ENCODE results near the gene LUM. TPM values are rescaled to one million over a fixed set of nuclear protein-coding genes. Genes with fewer than 3 reads are reported as not detected.

Gene LUM
- total and polyA plus RNA-seq, 2 donors (not counting 3 experiments of a cell fraction or from before 2014, with no cell fraction given) = 0.29 to 1.9 TPM

DNA sequence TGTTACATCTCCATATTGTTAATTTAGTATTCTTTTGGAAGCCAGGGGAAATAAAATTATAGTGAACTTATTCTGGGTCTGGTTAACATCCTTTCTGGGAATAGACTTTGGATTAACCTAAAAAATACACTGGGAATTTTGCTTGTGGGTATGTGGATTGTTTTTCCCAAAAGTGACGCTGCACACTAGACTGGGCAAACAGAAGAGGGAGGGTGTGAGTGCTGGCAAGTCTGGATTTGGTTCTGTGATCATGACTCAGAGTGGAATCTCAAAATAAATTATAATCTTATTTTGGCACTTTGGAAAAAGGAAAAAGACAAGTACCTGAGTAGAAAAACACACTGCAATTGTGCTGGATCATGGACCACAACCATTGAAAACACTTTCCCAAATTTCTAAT, 15.2 kb upstream of the LUM start:
- no peak overlapping the region for H3K4me2 ChIP-seq (ENCODE audit: insufficient read depth, low read length)
- no peak overlapping the region for H3K4me3 ChIP-seq (replicated peaks in 1 of 3; ENCODE audit: insufficient read depth in 1 of 3, low read depth in 1 of 3, low read length in 3 of 3)
- POLR2A ChIA-PET = no interaction called here
- BruUV-seq (replicated peaks) = no TSS peak
- no peak overlapping the region for H3K27ac ChIP-seq (ENCODE audit: insufficient read depth, low read depth, low read length)
- TF ChIP-seq EZH2 (IDR thresholded peaks at IDR 0.05; ENCODE audit: borderline replicate concordance, low read depth, low read length, severe bottlenecking) = no peak
- no peak for TF ChIP-seq MAX (IDR thresholded peaks at IDR 0.05; ENCODE audit: insufficient read depth, insufficient read length)
- no peak for TF ChIP-seq FOS (IDR thresholded peaks at IDR 0.05; ENCODE audit: borderline replicate concordance, insufficient read depth, low read length)
- TF ChIP-seq, protein P1, sequence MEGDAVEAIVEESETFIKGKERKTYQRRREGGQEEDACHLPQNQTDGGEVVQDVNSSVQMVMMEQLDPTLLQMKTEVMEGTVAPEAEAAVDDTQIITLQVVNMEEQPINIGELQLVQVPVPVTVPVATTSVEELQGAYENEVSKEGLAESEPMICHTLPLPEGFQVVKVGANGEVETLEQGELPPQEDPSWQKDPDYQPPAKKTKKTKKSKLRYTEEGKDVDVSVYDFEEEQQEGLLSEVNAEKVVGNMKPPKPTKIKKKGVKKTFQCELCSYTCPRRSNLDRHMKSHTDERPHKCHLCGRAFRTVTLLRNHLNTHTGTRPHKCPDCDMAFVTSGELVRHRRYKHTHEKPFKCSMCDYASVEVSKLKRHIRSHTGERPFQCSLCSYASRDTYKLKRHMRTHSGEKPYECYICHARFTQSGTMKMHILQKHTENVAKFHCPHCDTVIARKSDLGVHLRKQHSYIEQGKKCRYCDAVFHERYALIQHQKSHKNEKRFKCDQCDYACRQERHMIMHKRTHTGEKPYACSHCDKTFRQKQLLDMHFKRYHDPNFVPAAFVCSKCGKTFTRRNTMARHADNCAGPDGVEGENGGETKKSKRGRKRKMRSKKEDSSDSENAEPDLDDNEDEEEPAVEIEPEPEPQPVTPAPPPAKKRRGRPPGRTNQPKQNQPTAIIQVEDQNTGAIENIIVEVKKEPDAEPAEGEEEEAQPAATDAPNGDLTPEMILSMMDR (IDR thresholded peaks at IDR 0.05; ENCODE audit: extremely low read depth in 1 of 2, insufficient read depth in 1 of 2, low read depth in 1 of 2, low read length in 2 of 2) = no peak
- no peak for TF ChIP-seq JUN (IDR thresholded peaks at IDR 0.05; ENCODE audit: borderline replicate concordance, insufficient read depth, insufficient read length, low read depth)
- no peak for TF ChIP-seq MYC (IDR thresholded peaks at IDR 0.05; ENCODE audit: low read depth, low read length)
- TF ChIP-seq POLR2AphosphoS5 (IDR thresholded peaks at IDR 0.05; ENCODE audit: insufficient read depth, low read depth, low read length) = no peak
- no peak for TF ChIP-seq POLR2A (IDR thresholded peaks at IDR 0.05; ENCODE audit: low read depth, low read length)
- no peak for TF ChIP-seq GATA2 (IDR thresholded peaks at IDR 0.05; ENCODE audit: insufficient read depth, insufficient read length, low read depth, low read length)
- no peaks in the 10 kb centered on the region for H4K20me1 ChIP-seq (replicated peaks; ENCODE audit: control insufficient read depth, extremely low read depth, insufficient read depth, low read length)
- FAIRE-seq = no peak
- H3K79me2 ChIP-seq (ENCODE audit: control insufficient read depth, insufficient read depth, low read length) = no peaks in the 10 kb centered on the region
- intact Hi-C loops (cut with micrococcal nuclease) (no loop called here), dilution Hi-C loops (cut with MboI; ENCODE audit: extremely low pct_ligation_motif_present, low sequenced_read_pairs) (no loop called here)
- no peaks in the 10 kb centered on the region for H3K4me1 ChIP-seq (ENCODE audit: control insufficient read depth, extremely low read depth, insufficient read depth, low read length)
- H3K36me3 ChIP-seq (ENCODE audit: control insufficient read depth in 2 of 2, extremely low read depth in 1 of 2, insufficient read depth in 2 of 2, low read length in 2 of 2) = no peaks in the 10 kb centered on the region
- no peak overlapping the region for H2AFZ ChIP-seq (ENCODE audit: low read depth, low read length)
- DNase-seq (ENCODE audit: low read depth, low spot score) = no peak
- H3K9ac ChIP-seq (replicated peaks; ENCODE audit: extremely low read depth, insufficient read depth, low read length) = no peak overlapping the region
- H3K9me1 ChIP-seq (replicated peaks; ENCODE audit: control insufficient read depth, extremely low read depth, insufficient read depth, low read length) = peaks cover 2% of the 10 kb centered on the region
- H3K27me3 ChIP-seq (ENCODE audit: control insufficient read depth in 2 of 2, insufficient read depth in 2 of 2, low read length in 2 of 2) = no peaks in the 10 kb centered on the region
- no peaks in the 10 kb centered on the region for H3K9me3 ChIP-seq (replicated peaks; ENCODE audit: control insufficient read depth, insufficient read depth, low read length)
- CTCF ChIA-PET = no interaction called here

Measured in endothelial cell of umbilical vein (primary cell).